T-helper 9 cell (primary cell): ENCODE measurements around the gene CNBD2.
"Not testable (repeated sequence)": the region's sequence is repeated elsewhere in the genome, so short reads cannot be mapped to it uniquely, and the experiment has no call there.

Source experiments
- DNase-seq: peaks from one replicate; pipeline ENCODE4 v3.0.0-alpha.2; 2020
- total RNA-seq, 2 donors: gene quantifications; one replicate each; lab custom pipeline; 2026; lab: John Stamatoyannopoulos, UW

CNBD2 gene
- total RNA-seq: 3.3 to 12.1 reads per million in 2 donors

DNA sequence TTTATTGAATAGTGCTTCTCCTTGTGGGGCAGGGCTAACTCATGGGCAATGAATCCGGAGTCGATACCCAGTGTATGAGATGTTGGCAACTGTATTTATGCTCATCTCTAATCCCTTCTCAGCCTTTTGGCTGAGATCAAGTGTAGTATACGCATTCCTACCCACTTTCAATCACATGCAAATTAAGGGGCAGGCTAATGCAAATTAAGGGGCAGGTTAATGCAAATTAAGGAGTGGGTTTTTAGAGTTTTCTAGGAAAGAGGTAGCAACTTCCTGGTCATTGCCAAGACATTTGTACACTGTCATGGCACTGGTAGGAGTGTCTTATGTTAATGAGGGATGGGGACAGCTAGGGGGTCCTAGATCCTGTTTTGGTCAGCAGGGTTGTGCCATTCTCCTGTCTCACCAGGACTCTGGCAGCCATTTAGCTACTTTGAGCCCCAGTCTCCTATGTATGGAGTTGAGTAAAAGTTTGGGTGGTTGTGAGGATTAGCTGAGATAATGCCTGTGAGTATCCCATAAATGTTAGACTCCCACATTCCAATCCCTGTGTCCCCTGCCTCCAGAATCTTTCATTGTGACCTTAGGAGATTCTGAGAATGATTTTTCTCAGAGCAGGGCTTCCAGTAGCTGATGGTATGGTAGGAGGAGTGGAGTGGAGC lies at the start of gene CNBD2:
CNBD2 (plus strand) TSS at position 612 of the 662 bp plus-strand sequence. CDS start 173 bp downstream, outside the sequence.
- no peak for DNase-seq

- DNase-seq: no peak
These were observed 47.9 kb upstream of the CNBD2 start for GRCh38 chr20:35920523-35920922.

DNA sequence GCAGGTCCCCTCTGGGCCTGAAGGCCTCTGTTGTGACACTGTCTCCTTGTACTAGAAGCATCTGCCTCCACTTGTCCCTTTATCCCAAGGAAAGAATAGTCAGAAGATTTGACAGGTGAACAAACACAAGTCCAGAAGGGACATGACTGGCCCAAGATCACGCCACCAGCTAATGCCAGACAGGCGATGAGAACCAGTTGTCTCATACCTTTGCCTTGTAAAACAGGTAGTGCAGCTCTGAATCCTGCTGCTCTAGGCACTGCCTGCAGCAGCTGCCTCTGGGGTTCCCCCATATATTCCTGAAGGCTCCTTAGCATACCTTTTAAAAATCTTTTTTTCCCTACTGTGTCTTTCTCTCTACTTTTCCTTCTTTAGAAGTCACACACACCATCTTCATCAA lies 39.1 kb upstream of the CNBD2 start:
- DNase-seq: no peak

DNA sequence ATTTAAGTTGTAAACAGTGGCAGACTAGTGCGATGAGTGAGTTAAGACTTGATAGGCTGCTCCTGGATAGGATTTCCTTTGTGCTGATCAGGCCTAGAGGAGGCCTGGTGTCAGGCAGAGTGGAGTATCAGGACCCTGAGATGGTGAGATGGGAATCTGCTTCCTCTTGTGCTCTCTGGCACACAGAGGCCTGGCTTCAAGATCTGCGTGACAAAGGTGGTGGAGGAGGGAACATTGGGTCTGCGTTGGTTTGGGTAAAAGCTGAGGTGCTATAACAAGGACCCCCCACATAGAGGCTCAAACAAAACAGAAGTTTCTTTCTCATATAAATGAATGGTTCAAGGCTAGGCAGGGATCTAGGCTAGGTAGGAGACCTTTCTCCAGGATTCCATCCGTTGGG lies 34.3 kb upstream of the CNBD2 start:
- no peak for DNase-seq

DNA sequence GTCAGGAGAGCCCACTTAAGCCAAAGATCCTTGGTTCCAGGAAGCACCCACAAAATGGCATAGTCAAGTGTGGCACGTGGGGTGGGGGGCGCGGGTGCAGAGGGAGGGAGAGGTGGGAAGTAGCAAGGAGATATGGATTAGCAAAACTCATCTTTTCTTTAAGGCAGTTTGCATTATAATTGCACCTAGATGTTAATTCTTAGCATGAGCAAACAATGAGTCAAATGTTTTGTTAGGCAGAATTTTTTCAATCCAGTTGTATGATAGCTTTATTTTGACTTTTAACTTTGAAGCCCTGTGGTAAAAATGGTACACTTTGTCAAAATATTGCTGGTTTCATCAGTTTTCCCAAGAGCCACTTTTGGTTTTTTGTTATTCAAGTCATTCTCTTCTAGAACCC lies 29.1 kb upstream of the CNBD2 start:
- DNase-seq: no peak

GRCh38 chr20:35941620-35942019 lies 26.8 kb upstream of the CNBD2 start:
- no peak for DNase-seq

GRCh38 chr20:35942243-35942642 lies 26.1 kb upstream of the CNBD2 start:
- DNase-seq: no peak

DNA sequence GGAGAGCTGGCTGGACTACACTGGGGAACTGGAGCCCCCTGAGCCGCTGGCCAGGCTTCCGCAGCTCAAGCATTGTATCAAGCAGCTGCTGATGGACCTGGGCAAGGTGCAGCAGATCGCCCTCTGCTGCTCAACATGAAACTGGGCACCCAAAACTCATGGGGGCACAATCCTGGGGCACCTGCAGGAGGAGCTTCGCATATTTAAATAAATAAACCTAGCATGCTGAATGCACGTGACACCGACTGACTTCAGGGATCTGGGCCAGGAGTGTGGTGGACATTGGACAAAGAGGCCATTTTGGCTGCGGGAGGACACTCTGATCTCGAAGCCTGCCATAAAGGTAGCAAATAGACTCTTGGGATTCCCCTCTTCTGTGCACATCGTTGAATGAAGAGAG lies 20.9 kb upstream of the CNBD2 start:
- no peak for DNase-seq

DNA sequence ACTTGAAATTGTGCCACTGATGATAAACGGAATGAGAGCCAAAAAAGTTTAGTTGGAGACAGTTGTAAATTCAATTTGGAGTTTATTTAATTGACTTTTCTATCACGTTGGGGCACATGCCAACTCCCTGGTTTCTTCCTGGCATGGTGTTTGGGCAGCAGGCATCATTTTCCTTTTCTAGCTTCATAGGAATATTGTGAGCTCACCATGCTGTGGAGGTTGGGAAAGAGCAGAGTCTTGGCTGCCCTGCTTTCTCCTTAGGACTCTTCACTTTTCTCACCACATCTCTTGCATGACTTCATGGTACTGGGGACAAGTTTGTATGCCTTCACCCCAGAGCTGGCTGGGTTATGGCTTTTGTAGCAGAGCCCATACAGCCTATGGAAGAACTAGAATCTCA lies 20.5 kb upstream of the CNBD2 start:
- DNase-seq: no peak

DNA sequence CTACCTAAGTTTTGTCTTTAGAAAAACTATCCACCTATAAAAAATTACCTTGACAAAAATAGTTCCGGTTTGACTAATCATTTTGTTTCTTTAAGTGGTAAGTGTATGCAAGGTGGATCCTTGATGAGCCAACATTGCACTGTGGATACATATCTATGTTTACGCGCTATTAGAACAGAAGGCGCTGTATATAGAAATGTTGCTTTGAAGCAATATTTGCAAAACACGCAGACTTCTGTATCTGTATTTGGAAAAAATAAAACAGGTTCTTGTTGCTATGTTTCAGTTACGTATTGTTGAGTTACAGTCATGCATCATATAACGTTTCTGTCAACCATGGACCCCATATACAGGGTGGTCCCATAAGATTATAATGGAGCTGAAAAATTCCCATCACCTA lies 18.3 kb upstream of the CNBD2 start:
- no peak for DNase-seq

DNA sequence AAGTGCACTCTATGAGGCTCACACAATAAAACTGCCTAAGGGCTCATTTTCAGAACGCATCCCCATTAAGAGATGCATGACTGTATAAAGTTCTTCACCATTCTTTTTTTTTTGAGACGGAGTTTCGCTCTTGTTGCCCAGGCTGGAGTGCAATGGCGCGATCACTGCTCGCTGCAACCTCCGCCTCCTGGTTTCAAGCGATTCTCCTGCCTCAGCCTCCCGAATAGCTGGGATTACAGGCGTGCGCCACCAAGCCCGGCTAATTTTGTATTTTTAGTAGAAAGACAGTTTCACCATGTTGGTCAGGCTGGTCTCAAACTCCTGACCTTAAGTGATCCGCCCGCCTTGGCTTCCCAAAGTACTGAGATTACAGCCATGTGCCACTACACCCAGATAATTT lies 16.3 kb upstream of the CNBD2 start:
- DNase-seq: not testable (repeated sequence)

- no peak for DNase-seq
These were observed 15.7 kb upstream of the CNBD2 start for GRCh38 chr20:35952480-35953386.

GRCh38 chr20:35953387-35954199 lies 14.8 kb upstream of the CNBD2 start:
- DNase-seq: peak; percentile 61

DNA sequence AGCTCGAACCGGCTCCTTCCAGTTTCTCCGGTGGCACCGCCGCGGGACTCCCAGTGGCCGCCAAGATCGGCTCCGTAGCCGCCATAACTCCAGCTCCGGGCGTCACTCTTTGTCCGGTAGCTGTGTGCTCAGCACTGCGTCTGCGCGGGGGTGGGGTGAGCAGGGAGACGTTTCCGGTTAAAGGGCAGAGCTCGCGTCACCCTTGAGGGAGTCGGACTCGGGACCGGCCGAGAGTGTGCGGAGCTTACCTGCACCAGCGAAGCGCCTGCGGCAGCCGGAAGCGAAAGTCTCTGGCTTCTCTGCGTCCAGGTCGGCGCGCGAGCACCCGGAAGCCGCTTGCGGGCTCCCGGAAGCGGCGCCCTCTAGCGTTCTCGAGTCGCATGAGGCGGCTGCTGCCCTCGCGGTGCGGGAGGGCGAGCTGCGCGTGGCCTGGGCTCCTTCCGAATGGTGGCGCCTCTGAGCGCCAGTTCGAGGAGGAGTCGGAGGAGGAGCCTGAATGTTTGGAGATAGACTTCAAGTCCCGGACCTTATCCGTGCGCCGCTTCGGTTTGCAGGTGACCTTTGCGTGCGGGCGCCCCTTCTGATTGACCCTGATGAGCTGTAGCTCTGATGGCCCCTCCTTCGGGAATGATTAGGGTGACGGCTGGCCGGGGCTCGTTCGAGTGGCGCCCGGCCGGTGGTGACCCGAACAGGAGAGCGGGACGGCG lies 14.0 kb upstream of the CNBD2 start, which contains the start of gene SCAND1:
SCAND1 (minus strand) TSS at position 303 of the 707 bp plus-strand sequence; CDS start at position 85, 218 bp downstream.
- peak; percentile 94 for DNase-seq

GRCh38 chr20:35954907-35955251 lies 13.5 kb upstream of the CNBD2 start:
- DNase-seq: peak; percentile 18

DNA sequence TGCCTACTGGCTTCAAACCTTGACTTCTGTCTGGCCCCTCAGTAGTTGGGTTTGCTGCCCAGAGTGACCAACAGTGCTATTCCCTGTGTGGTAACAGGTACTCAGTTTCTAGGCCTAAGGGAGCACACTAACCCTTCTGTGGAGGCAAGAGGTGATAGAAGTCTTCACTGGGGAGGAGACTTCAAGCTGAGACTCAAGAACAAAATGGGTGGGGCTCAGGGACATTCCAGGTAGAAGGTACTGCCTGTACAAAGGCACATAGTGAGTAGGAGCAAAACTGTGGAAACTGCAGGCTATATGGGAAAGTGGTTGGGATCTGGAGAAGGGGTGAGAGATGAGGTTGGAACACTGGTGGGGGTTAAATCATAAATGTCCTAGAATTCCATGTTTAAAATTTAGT lies 11.8 kb upstream of the CNBD2 start:
- no peak for DNase-seq

- not testable (repeated sequence) for DNase-seq
These were observed 9.1 kb upstream of the CNBD2 start for GRCh38 chr20:35959291-35959690.

DNA sequence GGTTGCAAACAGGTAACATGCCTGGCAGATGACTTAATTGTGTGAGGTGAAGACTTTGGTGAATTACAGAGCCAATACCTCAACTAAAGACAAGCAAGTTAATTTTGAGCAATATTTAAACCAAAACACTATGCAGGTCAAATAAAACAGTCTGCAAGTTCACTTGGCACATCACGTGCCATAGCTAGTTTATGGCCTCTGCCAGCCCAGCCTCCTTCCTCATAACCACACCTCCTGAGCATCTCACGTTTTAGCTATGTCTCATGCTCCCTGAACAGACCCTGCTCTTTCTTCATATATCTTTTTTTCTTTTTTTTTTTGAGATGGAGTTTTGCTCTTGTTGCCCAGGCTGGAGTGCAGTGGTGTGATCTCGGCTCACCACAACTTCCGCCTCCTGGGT lies 4.5 kb upstream of the CNBD2 start:
- DNase-seq: no peak

- no peak for DNase-seq
These were observed 540 bp downstream of the CNBD2 start for GRCh38 chr20:35968930-35969329.

GRCh38 chr20:35971981-35972380 lies 3.6 kb downstream of the CNBD2 start:
- no peak for DNase-seq

DNA sequence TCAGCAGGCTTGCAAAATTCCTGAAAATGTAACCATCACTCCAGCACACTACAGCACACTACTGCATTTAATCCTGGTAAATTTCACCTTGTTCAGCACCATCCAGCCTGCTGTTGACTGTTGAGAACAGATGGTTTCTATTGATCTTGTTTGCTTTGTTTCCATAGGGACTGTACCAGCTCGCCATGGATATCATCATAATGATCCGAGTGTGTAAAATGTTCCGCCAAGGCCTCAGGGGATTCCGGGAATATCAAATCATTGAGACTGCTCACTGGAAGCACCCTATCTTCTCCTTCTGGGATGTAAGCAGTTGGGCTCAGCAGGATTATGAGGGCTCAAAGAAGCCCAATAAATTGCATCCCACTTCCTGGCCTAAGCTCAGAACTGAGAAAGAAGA lies 4.1 kb downstream of the CNBD2 start:
- DNase-seq: no peak

DNA sequence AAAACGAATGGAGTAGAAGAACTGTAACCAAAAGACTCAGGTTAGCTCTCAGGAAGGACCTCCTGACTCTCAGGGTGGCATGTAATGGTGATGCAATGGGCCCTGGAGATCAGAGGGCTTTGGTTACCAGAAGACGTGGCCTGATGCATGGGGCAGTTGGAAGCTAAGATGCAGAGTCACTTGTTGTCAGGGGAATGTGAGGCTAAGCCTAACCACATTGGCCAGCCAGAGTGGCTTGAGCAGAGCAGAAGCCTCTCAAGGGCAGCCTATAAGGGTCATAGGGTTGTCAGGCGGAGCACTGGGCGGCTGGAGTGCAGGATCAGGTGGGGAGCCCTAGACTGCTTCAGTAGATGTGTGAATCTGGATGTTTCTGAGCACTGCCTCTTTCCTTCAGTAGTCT lies 5.9 kb downstream of the CNBD2 start:
- no peak for DNase-seq
